ENCODE measurements around the gene BABAM2.

Gene BABAM2

DNA sequence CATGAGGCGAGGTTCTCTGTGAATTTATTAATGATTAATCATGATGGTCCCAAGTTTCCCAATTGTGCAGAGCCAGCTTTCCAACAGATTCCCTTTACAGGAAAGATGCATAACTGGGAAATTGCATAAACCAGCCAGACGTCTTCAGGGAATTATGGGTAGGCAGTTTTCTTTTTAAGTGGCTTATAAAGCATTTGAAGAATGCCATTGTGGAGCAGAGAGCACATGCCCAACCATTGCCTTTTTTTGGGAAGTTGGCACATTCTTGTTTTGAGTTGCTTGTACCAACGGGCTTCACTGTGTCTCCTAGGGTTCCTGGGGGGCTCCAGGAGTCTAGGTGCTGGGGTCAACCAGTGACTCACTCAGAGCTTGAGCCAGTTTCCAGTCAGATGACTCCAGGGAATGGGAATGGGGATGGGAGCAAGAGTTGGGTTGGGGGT, 270.5 kb downstream of the BABAM2 start (continued):
- TF ChIP-seq, protein P1, sequence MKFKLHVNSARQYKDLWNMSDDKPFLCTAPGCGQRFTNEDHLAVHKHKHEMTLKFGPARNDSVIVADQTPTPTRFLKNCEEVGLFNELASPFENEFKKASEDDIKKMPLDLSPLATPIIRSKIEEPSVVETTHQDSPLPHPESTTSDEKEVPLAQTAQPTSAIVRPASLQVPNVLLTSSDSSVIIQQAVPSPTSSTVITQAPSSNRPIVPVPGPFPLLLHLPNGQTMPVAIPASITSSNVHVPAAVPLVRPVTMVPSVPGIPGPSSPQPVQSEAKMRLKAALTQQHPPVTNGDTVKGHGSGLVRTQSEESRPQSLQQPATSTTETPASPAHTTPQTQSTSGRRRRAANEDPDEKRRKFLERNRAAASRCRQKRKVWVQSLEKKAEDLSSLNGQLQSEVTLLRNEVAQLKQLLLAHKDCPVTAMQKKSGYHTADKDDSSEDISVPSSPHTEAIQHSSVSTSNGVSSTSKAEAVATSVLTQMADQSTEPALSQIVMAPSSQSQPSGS (tag by site-specific recombination; IDR thresholded peaks at IDR 0.05; ENCODE audit: low read depth) = no peak
- TF ChIP-seq KLF8 (tag by site-specific recombination; IDR thresholded peaks at IDR 0.05) = no peak

DNA sequence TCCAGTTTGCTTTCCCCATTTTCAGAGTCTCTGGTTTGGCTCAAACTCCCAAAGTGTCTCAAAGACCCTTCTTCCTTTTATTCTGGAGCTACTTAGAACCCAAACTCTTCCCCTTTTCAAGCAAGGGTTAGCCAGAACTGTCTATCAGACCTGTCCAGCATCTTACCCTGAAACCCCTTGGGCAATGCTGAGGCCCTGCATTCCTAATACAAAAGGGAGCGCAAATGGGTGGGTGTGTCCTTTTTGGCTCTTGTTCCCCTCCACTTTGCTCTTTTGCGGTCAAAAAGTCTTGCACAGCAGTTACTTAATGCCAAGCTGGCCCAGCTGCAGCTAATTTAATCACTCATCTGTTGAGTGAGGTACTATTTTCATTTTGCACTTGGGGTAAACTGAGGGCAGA, 270.9 kb downstream of the BABAM2 start:
- peaks cover 6% of the 10 kb centered on the region; the same call in 1 of the 2 replicates for H3K4me1 ChIP-seq (ENCODE audit: control insufficient read depth, insufficient read depth, low read length)
- ChIA-PET POLR2A (no interaction called here), CTCF (no interaction called here)
- TF ChIP-seq ZNF341 (tag by site-specific recombination; IDR thresholded peaks at IDR 0.05; ENCODE audit: low read depth) = no peak
- TF ChIP-seq ZNF416 (tag by site-specific recombination; IDR thresholded peaks at IDR 0.05) = no peak
- no peak for TF ChIP-seq ZNF529 (tag by site-specific recombination; IDR thresholded peaks at IDR 0.05; ENCODE audit: insufficient replicate concordance)
- TF ChIP-seq, protein P2, sequence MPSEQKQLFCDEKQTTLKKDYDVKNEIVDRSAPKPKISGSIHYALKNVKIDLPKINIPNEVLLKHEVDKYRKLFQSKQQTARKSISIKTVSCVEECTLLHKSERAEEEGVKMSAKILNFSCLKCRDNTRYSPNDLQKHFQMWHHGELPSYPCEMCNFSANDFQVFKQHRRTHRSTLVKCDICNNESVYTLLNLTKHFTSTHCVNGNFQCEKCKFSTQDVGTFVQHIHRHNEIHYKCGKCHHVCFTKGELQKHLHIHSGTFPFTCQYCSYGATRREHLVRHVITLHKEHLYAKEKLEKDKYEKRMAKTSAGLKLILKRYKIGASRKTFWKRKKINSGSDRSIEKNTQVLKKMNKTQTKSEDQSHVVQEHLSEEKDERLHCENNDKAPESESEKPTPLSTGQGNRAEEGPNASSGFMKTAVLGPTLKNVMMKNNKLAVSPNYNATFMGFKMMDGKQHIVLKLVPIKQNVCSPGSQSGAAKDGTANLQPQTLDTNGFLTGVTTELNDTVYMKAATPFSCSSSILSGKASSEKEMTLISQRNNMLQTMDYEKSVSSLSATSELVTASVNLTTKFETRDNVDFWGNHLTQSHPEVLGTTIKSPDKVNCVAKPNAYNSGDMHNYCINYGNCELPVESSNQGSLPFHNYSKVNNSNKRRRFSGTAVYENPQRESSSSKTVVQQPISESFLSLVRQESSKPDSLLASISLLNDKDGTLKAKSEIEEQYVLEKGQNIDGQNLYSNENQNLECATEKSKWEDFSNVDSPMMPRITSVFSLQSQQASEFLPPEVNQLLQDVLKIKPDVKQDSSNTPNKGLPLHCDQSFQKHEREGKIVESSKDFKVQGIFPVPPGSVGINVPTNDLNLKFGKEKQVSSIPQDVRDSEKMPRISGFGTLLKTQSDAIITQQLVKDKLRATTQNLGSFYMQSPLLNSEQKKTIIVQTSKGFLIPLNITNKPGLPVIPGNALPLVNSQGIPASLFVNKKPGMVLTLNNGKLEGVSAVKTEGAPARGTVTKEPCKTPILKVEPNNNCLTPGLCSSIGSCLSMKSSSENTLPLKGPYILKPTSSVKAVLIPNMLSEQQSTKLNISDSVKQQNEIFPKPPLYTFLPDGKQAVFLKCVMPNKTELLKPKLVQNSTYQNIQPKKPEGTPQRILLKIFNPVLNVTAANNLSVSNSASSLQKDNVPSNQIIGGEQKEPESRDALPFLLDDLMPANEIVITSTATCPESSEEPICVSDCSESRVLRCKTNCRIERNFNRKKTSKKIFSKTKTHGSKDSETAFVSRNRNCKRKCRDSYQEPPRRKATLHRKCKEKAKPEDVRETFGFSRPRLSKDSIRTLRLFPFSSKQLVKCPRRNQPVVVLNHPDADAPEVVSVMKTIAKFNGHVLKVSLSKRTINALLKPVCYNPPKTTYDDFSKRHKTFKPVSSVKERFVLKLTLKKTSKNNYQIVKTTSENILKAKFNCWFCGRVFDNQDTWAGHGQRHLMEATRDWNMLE (tag by site-specific recombination; conservative IDR thresholded peaks at IDR 0.05; ENCODE audit: low read depth) = no peak
- TF ChIP-seq ZNF658 (tag by site-specific recombination; IDR thresholded peaks at IDR 0.05) = no peak
- no peak for TF ChIP-seq ZNF777 (tag by site-specific recombination; IDR thresholded peaks at IDR 0.05; ENCODE audit: borderline replicate concordance)
- TF ChIP-seq ZNF776 (tag by site-specific recombination; IDR thresholded peaks at IDR 0.05; ENCODE audit: borderline replicate concordance) = no peak
- no peak for TF ChIP-seq ZFP37 (tag by site-specific recombination; IDR thresholded peaks at IDR 0.05)
- TF ChIP-seq ZNF830 (tag by site-specific recombination; IDR thresholded peaks at IDR 0.05; ENCODE audit: low read depth) = no peak
- TF ChIP-seq, protein P3, sequence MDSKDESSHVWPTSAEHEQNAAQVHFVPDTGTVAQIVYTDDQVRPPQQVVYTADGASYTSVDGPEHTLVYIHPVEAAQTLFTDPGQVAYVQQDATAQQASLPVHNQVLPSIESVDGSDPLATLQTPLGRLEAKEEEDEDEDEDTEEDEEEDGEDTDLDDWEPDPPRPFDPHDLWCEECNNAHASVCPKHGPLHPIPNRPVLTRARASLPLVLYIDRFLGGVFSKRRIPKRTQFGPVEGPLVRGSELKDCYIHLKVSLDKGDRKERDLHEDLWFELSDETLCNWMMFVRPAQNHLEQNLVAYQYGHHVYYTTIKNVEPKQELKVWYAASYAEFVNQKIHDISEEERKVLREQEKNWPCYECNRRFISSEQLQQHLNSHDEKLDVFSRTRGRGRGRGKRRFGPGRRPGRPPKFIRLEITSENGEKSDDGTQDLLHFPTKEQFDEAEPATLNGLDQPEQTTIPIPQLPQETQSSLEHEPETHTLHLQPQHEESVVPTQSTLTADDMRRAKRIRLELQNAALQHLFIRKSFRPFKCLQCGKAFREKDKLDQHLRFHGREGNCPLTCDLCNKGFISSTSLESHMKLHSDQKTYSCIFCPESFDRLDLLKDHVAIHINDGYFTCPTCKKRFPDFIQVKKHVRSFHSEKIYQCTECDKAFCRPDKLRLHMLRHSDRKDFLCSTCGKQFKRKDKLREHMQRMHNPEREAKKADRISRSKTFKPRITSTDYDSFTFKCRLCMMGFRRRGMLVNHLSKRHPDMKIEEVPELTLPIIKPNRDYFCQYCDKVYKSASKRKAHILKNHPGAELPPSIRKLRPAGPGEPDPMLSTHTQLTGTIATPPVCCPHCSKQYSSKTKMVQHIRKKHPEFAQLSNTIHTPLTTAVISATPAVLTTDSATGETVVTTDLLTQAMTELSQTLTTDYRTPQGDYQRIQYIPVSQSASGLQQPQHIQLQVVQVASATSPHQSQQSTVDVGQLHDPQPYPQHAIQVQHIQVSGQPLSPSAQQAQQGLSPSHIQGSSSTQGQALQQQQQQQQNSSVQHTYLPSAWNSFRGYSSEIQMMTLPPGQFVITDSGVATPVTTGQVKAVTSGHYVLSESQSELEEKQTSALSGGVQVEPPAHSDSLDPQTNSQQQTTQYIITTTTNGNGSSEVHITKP (tag by site-specific recombination; IDR thresholded peaks at IDR 0.05) = no peak
- no peak for TF ChIP-seq SCRT2 (tag by site-specific recombination; IDR thresholded peaks at IDR 0.05)
- no peak for TF ChIP-seq ZNF664 (tag by site-specific recombination; IDR thresholded peaks at IDR 0.05)
- TF ChIP-seq MZF1 (tag by site-specific recombination; IDR thresholded peaks at IDR 0.05; ENCODE audit: borderline replicate concordance) = no peak
- no peak for TF ChIP-seq ZNF585B (tag by site-specific recombination; IDR thresholded peaks at IDR 0.05)
- TF ChIP-seq ZNF48 (tag by site-specific recombination; IDR thresholded peaks at IDR 0.05) = no peak
- TF ChIP-seq ZBTB17 (tag by site-specific recombination; IDR thresholded peaks at IDR 0.05) = no peak
- TF ChIP-seq ZSCAN30 (tag by site-specific recombination; IDR thresholded peaks at IDR 0.05) = no peak
- no peak for TF ChIP-seq ZNF501 (tag by site-specific recombination; IDR thresholded peaks at IDR 0.05)
- TF ChIP-seq KLF8 (tag by site-specific recombination; IDR thresholded peaks at IDR 0.05) = no peak
- no peaks in the 10 kb centered on the region for H3K9me3 ChIP-seq (ENCODE audit: control insufficient read depth, insufficient read depth, low read depth, low read length)
- H3K4me3 ChIP-seq (ENCODE audit: low read depth, low read length) = no peak overlapping the region
- no peak overlapping the region for H3K27ac ChIP-seq (ENCODE audit: extremely low read depth, low read depth, low read length)
- no peaks in the 10 kb centered on the region for H3K36me3 ChIP-seq (ENCODE audit: control insufficient read depth in 2 of 2, insufficient read depth in 1 of 2, low read length in 2 of 2)
